ENCODE results near the gene RNF187. TPM values are rescaled to one million over a fixed set of nuclear protein-coding genes. Genes with fewer than 3 reads are reported as not detected.

Gene RNF187
- total and polyA plus RNA-seq, 2 donors from 2014 or later, result 85.2 to 137 TPM

GRCh38 chr1:228474507-228474906, 12.7 kb upstream of the RNF187 start:
- intact Hi-C loops (cut with DNase I), result no loop called here
- FAIRE-seq (no peak), DNase-seq (no peak)
- Histone ChIP-seq H3K27me3 (ENCODE audit: control insufficient read depth, insufficient read depth, low read length) (peaks cover 4% of the 10 kb centered on the region), H3K36me3 (ENCODE audit: control insufficient read depth in 2 of 3, insufficient read depth in 3 of 3, low read length in 3 of 3) (no peaks in the 10 kb centered on the region), H3K9ac (ENCODE audit: low read length in 3 of 3) (no peak overlapping the region), H3K9me3 (ENCODE audit: control insufficient read depth in 2 of 3, insufficient read depth in 1 of 3, low read length in 3 of 3) (no peaks in the 10 kb centered on the region), H3K4me3 (ENCODE audit: low read length in 3 of 3) (no peak overlapping the region), H3K27ac (ENCODE audit: low read depth in 2 of 2, low read length in 2 of 2) (no peak overlapping the region), H3K4me1 (ENCODE audit: control insufficient read depth in 2 of 3, insufficient read depth in 2 of 3, low read depth in 1 of 3, low read length in 3 of 3) (no peaks in the 10 kb centered on the region)
- TF ChIP-seq, protein P1, sequence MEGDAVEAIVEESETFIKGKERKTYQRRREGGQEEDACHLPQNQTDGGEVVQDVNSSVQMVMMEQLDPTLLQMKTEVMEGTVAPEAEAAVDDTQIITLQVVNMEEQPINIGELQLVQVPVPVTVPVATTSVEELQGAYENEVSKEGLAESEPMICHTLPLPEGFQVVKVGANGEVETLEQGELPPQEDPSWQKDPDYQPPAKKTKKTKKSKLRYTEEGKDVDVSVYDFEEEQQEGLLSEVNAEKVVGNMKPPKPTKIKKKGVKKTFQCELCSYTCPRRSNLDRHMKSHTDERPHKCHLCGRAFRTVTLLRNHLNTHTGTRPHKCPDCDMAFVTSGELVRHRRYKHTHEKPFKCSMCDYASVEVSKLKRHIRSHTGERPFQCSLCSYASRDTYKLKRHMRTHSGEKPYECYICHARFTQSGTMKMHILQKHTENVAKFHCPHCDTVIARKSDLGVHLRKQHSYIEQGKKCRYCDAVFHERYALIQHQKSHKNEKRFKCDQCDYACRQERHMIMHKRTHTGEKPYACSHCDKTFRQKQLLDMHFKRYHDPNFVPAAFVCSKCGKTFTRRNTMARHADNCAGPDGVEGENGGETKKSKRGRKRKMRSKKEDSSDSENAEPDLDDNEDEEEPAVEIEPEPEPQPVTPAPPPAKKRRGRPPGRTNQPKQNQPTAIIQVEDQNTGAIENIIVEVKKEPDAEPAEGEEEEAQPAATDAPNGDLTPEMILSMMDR (IDR thresholded peaks at IDR 0.05; ENCODE audit: borderline replicate concordance, extremely low read depth, insufficient read depth), result no peak

DNA sequence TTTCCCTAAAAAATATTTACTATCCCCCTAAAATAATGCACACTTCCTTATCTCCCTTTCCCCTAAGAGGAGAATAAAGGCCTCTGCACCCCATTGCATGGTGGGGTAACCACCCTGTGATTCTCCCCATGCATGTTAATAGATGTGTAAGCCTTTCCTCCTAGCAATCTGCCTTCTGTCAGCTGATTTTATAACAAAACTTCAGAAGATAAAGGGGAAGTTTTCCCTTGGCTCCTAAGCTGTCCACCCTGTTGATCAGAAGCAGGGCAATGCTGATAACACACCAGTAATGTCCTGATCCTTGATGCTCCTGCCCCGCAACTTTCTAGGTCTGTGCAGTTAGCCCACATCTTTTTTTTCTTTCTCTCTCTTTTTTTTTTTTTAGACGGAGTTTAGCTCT, 11.4 kb upstream of the RNF187 start:
- no peaks in the 10 kb centered on the region for H3K9me3 ChIP-seq (ENCODE audit: control insufficient read depth in 2 of 3, insufficient read depth in 1 of 3, low read length in 3 of 3)
- H3K27ac ChIP-seq (ENCODE audit: low read depth in 2 of 2, low read length in 2 of 2), result no peak overlapping the region
- FAIRE-seq, result no peak
- no peaks in the 10 kb centered on the region for H3K27me3 ChIP-seq (ENCODE audit: control insufficient read depth, insufficient read depth, low read length)
- intact Hi-C loops (cut with DNase I), result no loop called here
- no peak overlapping the region for H3K9ac ChIP-seq (ENCODE audit: low read length in 3 of 3)
- no peak for DNase-seq
- H3K4me1 ChIP-seq (ENCODE audit: control insufficient read depth in 2 of 3, insufficient read depth in 2 of 3, low read depth in 1 of 3, low read length in 3 of 3), result no peaks in the 10 kb centered on the region
- H3K36me3 ChIP-seq (ENCODE audit: control insufficient read depth in 2 of 3, insufficient read depth in 3 of 3, low read length in 3 of 3), result no peaks in the 10 kb centered on the region
- TF ChIP-seq, protein P1 (IDR thresholded peaks at IDR 0.05; ENCODE audit: borderline replicate concordance, extremely low read depth, insufficient read depth), result no peak
- H3K4me3 ChIP-seq (ENCODE audit: low read length in 3 of 3), result no peak overlapping the region

DNA sequence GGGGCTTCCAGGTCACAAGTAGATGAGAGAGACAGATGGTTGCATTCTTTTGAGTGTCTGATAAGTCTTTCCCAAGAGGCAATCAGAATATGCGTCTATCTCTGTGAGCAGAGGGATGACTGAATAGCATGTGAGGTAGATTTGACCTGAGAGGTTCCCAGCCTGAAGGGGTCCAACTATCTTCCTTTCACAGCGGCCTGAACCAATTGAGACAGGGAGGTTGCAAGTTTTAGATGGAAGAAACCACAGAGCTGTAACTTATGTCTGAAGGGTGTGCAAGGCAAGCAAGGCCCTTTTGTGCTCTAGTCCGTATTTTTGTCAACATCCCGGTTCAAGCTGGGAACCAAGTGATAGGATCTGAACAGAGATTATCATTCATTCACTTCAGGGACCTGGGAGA, 9.9 kb upstream of the RNF187 start:
- H3K4me3 ChIP-seq (ENCODE audit: low read length in 3 of 3), result no peak overlapping the region
- TF ChIP-seq, protein P1 (IDR thresholded peaks at IDR 0.05; ENCODE audit: borderline replicate concordance, extremely low read depth, insufficient read depth), result no peak
- H3K27me3 ChIP-seq (ENCODE audit: control insufficient read depth, insufficient read depth, low read length), result no peaks in the 10 kb centered on the region
- FAIRE-seq (no peak), DNase-seq (no peak)
- H3K9ac ChIP-seq (ENCODE audit: low read length in 3 of 3), result no peak overlapping the region
- H3K27ac ChIP-seq (ENCODE audit: low read depth in 2 of 2, low read length in 2 of 2), result no peak overlapping the region
- intact Hi-C loops (cut with DNase I), result no loop called here
- no peaks in the 10 kb centered on the region for H3K36me3 ChIP-seq (ENCODE audit: control insufficient read depth in 2 of 3, insufficient read depth in 3 of 3, low read length in 3 of 3)
- no peaks in the 10 kb centered on the region for H3K9me3 ChIP-seq (ENCODE audit: control insufficient read depth in 2 of 3, insufficient read depth in 1 of 3, low read length in 3 of 3)
- H3K4me1 ChIP-seq (ENCODE audit: control insufficient read depth in 2 of 3, insufficient read depth in 2 of 3, low read depth in 1 of 3, low read length in 3 of 3), result no peaks in the 10 kb centered on the region

GRCh38 chr1:228478326-228478725, 8.9 kb upstream of the RNF187 start:
- FAIRE-seq (no peak), DNase-seq (no peak)
- H3K9ac ChIP-seq (ENCODE audit: low read length in 3 of 3), result no peak overlapping the region
- H3K4me1 ChIP-seq (ENCODE audit: control insufficient read depth in 2 of 3, insufficient read depth in 2 of 3, low read depth in 1 of 3, low read length in 3 of 3), result no peaks in the 10 kb centered on the region
- TF ChIP-seq, protein P1 (IDR thresholded peaks at IDR 0.05; ENCODE audit: borderline replicate concordance, extremely low read depth, insufficient read depth), result no peak
- no peaks in the 10 kb centered on the region for H3K9me3 ChIP-seq (ENCODE audit: control insufficient read depth in 2 of 3, insufficient read depth in 1 of 3, low read length in 3 of 3)
- H3K27me3 ChIP-seq (ENCODE audit: control insufficient read depth, insufficient read depth, low read length), result no peaks in the 10 kb centered on the region
- H3K27ac ChIP-seq (ENCODE audit: low read depth in 2 of 2, low read length in 2 of 2), result no peak overlapping the region
- intact Hi-C loops (cut with DNase I), result no loop called here
- H3K4me3 ChIP-seq (ENCODE audit: low read length in 3 of 3), result no peak overlapping the region
- H3K36me3 ChIP-seq (ENCODE audit: control insufficient read depth in 2 of 3, insufficient read depth in 3 of 3, low read length in 3 of 3), result no peaks in the 10 kb centered on the region
